ENCODE measurements around the gene TUBGCP2. TPM values are rescaled to one million over a fixed set of nuclear protein-coding genes. Genes with fewer than 3 reads are reported as not detected.

TUBGCP2 gene
- total and polyA plus RNA-seq, 9 donors: 31.2 to 70.5 (median 56.0) TPM

DNA sequence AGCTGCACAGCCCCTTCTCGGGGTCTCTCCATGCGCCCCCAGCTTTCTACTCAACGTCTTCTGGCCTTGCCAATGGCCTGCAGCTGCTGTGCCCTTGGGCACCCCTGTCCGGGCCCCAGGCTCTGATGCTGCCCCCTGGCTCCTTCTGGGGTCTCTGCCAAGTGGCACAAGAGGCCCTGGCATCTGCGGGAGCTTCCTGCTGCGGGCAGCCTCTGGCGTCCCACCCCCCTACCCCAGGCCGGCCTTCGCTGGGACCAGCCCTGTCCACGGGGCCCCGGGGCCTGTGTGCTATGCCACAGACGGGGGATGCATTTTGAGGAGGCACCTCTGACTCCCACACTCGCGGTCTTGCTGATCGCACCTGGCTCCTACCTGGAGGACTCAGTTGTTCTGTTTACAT is 68.7 kb downstream of the TUBGCP2 start:
- TF ChIP-seq, protein P1, sequence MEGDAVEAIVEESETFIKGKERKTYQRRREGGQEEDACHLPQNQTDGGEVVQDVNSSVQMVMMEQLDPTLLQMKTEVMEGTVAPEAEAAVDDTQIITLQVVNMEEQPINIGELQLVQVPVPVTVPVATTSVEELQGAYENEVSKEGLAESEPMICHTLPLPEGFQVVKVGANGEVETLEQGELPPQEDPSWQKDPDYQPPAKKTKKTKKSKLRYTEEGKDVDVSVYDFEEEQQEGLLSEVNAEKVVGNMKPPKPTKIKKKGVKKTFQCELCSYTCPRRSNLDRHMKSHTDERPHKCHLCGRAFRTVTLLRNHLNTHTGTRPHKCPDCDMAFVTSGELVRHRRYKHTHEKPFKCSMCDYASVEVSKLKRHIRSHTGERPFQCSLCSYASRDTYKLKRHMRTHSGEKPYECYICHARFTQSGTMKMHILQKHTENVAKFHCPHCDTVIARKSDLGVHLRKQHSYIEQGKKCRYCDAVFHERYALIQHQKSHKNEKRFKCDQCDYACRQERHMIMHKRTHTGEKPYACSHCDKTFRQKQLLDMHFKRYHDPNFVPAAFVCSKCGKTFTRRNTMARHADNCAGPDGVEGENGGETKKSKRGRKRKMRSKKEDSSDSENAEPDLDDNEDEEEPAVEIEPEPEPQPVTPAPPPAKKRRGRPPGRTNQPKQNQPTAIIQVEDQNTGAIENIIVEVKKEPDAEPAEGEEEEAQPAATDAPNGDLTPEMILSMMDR (IDR thresholded peaks at IDR 0.05): no peak
- TF ChIP-seq POLR2A (IDR thresholded peaks at IDR 0.05) (no peak), EP300 (IDR thresholded peaks at IDR 0.05) (no peak)
- no peak overlapping the region for H3K4me3 ChIP-seq
- no peaks in the 10 kb centered on the region for H3K9me3 ChIP-seq
- intact Hi-C loops (cut with DNase I): no loop called here
- H3K27me3 ChIP-seq: peaks cover 7% of the 10 kb centered on the region
- H3K4me1 ChIP-seq (ENCODE audit: insufficient read depth): no peaks in the 10 kb centered on the region
- no peaks in the 10 kb centered on the region for H3K36me3 ChIP-seq
- no peak overlapping the region for H3K27ac ChIP-seq
- WGBS, 3 donors: 82 to 85% (median 85%) methylated on average over 15 of the region's 15 CpGs
- DNase-seq: no peak

DNA sequence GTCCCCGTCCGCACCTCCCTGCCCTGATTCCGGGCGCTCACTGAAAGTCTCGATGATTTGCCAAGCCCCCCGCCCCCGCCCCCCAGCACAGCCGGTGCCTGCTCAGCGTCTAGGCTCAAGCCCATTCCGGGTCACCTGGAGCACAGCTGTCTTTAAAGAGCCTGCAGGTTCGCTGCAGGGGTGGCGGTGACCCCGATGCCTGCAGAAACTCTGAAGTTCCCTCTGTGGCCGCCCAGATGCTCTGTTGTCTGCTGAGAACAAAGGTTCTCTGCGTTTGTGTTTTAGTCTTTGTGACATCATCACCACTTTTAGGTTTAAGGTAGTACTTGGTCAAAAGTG is 70.2 kb downstream of the TUBGCP2 start:
- TF ChIP-seq, protein P1 (IDR thresholded peaks at IDR 0.05): no peak
- TF ChIP-seq POLR2A (IDR thresholded peaks at IDR 0.05) (no peak), EP300 (IDR thresholded peaks at IDR 0.05) (no peak)
- DNase-seq: no peak
- H3K36me3 ChIP-seq: no peaks in the 10 kb centered on the region
- H3K4me3 ChIP-seq: no peak overlapping the region
- intact Hi-C loops (cut with DNase I): no loop called here
- H3K9me3 ChIP-seq: no peaks in the 10 kb centered on the region
- no peak overlapping the region for H3K27ac ChIP-seq
- 59 to 70% (median 68%) methylated on average over 14 to 15 of the region's 15 CpGs for WGBS, 3 donors
- no peaks in the 10 kb centered on the region for H3K4me1 ChIP-seq (ENCODE audit: insufficient read depth)
- H3K27me3 ChIP-seq: peaks cover 7% of the 10 kb centered on the region

DNA sequence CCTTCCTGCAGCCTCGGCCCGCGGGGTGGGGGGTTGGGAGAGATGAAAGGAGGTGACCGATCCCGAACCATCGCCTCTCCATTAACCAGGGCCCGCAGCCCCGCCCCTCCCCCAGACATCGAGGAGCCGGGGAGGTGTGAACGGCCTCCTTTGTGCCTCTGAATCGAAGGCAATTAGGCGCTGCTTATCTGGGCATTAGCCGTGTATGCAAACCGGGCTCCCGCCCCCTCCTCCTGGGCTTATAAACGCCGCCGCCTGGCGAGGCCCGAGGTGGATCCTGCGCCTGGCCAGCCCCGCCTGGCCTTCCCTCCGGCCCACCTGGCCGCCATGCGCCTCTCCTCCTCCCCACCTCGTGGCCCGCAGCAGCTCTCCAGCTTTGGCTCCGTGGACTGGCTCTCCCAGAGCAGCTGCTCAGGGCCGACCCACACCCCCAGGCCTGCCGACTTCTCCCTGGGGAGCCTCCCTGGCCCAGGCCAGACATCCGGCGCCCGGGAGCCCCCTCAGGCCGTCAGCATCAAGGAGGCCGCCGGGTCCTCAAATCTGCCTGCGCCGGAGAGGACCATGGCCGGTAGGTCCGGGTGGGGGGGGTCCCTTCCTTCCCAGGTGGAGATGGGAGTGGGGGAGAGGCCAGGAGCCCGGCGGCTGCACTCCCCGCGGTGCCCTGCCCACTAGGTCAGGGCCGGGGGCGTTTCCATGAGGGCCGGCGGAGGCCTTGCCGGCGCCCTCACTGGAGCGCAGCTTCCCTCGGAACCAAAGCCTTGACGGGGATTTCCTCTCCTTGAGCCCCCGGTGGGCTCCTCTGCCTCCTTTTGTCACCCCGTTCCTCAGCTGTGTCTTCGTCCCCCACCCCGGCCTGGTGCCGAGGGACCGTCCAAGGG is 70.8 kb downstream of the TUBGCP2 start, which contains the start of gene VENTX:
Gene VENTX, plus strand, starts transcription at position 268 of the 878 bp plus-strand sequence. Its CDS starts 60 bp downstream, at position 328.
- whole genome bisulfite sequencing, 3 donors: 24 to 49% (median 34%) methylated on average over 58 to 60 of the region's 60 CpGs
- no peaks in the 10 kb centered on the region for H3K36me3 ChIP-seq
- no peaks in the 10 kb centered on the region for H3K4me1 ChIP-seq (ENCODE audit: insufficient read depth)
- intact Hi-C loops (cut with DNase I): no loop called here
- DNase-seq: no peak
- peaks cover 7% of the 10 kb centered on the region for H3K27me3 ChIP-seq
- no peaks in the 10 kb centered on the region for H3K9me3 ChIP-seq
- H3K4me3 ChIP-seq: no peak within 1 kb of the TSS
- TF ChIP-seq, protein P1 (IDR thresholded peaks at IDR 0.05): no peak
- no peak for TF ChIP-seq EP300 (IDR thresholded peaks at IDR 0.05)
- TF ChIP-seq POLR2A (IDR thresholded peaks at IDR 0.05): no peak
- H3K27ac ChIP-seq: no peak within 1 kb of the TSS

DNA sequence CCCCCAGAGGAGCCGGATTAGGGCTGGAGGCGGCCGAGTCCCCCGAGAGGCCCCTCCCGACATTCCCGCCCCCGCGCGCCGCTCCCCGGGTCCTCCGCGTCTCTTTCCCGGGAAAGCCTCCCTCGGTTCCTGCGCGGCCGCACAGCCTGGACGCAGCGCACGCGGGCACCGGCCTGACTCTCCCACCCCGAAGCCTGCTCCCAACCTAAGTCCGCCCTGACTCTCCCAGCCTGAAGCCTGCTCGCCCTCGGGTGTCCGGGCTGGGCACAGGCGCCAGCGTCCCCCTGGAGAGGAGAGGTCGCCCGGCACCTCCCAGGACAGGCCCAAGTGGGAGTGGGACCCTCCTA is 71.5 kb downstream of the TUBGCP2 start:
- Histone ChIP-seq H3K4me1 (ENCODE audit: insufficient read depth) (no peaks in the 10 kb centered on the region), H3K27ac (no peak overlapping the region), H3K9me3 (no peaks in the 10 kb centered on the region), H3K36me3 (no peaks in the 10 kb centered on the region), H3K4me3 (no peak overlapping the region), H3K27me3 (peaks cover 7% of the 10 kb centered on the region)
- no peak for DNase-seq
- WGBS, 3 donors: 4 to 11% (median 7%) methylated on average over 21 to 32 of the region's 32 CpGs
- TF ChIP-seq POLR2A (IDR thresholded peaks at IDR 0.05): no peak
- TF ChIP-seq EP300 (IDR thresholded peaks at IDR 0.05): no peak
- TF ChIP-seq, protein P1 (IDR thresholded peaks at IDR 0.05): no peak
- intact Hi-C loops (cut with DNase I): no loop called here

Measured in ovary (tissue), 9 donors.